ENCODE results near the gene SSBP3.

- no peak for TF ChIP-seq SRF (IDR thresholded peaks at IDR 0.05; ENCODE audit: low read depth, low read length)
- TF ChIP-seq POLR2A (IDR thresholded peaks at IDR 0.05; ENCODE audit: insufficient read depth in 1 of 2, low read depth in 2 of 2, low read length in 2 of 2), result no peak
- TF ChIP-seq DPF2 (CRISPR knock-in tag; IDR thresholded peaks at IDR 0.05; ENCODE audit: borderline replicate concordance, low read depth), result no peak
- no peak for TF ChIP-seq BCLAF1 (IDR thresholded peaks at IDR 0.05)
- no peak for TF ChIP-seq ZNF280B (CRISPR knock-in tag; IDR thresholded peaks at IDR 0.05; ENCODE audit: borderline replicate concordance)
- TF ChIP-seq POLR2AphosphoS5 (IDR thresholded peaks at IDR 0.05; ENCODE audit: low read depth, low read length), result no peak
- TF ChIP-seq CTCF (CRISPR knock-in tag; IDR thresholded peaks at IDR 0.05), result peak; percentile 83
- TF ChIP-seq SMYD3 (CRISPR knock-in tag; IDR thresholded peaks at IDR 0.05), result no peak
- no peak for TF ChIP-seq PHF8 (CRISPR knock-in tag; IDR thresholded peaks at IDR 0.05)
These were observed 95.5 kb downstream of the SSBP3 start for GRCh38 chr1:54310439-54311328.
